Kidney glomerular epithelial cell (primary cell): Measurements from ENCODE around the gene CFAP46.
"Not testable (repeated sequence)": the region's sequence is repeated elsewhere in the genome, so short reads cannot be mapped to it uniquely, and the experiment has no call there.

ENCODE experiments used
- DNase-seq: peaks from one replicate; lab custom pipeline; 2025; lab: John Stamatoyannopoulos, UW

CFAP46 gene

DNA sequence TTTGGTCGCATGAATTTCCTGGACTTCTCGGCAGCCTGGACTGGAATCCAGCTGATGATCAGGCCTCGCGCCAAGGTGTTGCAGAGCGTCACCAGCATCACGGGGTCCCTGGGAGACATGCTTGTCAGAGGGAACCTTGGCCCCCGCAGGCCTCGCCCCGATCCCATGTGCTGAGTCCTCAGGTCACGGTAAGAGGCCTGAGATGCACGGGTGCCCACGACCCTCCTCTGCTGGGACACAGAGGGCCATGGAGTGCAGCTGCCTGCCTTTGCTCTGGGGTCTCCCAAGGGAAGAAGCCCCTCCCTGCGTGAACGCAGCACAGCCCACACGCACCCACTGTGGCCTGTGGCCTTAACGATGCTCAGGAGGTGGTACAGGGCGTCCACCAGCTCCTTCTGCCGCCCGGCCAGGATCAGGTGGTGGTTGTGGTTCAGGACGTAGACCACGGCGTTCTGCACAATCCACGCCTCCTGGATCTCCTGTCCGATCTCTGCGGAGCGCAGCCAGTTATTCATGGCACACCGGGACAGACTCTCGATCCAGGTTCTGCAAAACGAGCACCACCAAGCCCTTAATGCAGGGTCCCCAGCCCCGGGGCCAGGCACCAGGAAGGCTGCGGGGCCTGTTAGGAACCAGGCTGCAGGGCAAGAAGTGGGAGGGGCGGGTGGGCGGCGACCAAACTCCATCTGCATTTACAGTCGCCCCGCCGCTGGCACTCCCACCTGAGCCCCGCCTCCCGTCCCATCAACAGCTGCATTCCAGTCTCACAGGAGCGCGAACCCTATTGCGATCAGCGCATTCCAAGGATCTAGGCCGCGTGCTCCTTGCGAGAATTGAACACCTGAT is 29.4 kb downstream of the CFAP46 start:
- no peak for DNase-seq

- DNase-seq: no peak
Observed at GRCh38 chr10:132912225-132912712, 30.1 kb downstream of the CFAP46 start.

- DNase-seq: no peak
Observed at GRCh38 chr10:132911786-132912097, 30.6 kb downstream of the CFAP46 start.

- DNase-seq: no peak
Observed at GRCh38 chr10:132910901-132911785, 31.2 kb downstream of the CFAP46 start.

GRCh38 chr10:132910186-132910880 is 32.0 kb downstream of the CFAP46 start:
- DNase-seq: no peak

DNA sequence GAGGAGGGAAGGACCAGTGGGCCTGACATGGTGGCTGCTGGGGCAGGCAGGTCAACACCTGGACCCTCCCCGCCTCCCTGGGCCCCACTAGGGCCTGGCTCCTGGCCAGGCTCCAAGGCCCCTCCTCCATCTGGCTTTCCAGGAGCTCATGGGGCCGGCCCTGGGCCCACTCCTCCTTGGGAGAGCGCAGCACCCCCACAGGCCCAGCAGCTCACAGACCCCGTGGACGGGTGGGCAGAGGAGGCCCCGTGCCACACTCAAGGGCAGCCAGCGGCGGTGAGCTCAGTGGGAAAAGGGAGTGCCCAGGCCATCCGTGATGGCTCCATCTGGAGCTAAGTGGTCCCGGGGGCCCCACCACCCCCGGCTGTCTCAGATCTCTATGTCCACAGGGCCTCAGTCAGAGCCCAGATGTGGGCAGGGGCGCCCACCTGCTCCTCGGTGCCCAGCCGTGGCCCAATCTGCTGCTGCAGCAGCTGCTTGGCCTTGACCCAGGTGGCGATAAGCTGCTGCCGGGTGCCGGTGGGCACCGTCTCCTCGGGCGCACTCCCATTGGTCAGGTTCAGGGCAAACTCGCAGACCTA is 32.8 kb downstream of the CFAP46 start:
- no peak for DNase-seq

GRCh38 chr10:132908621-132909295 is 33.6 kb downstream of the CFAP46 start:
- no peak for DNase-seq

GRCh38 chr10:132907821-132908620 is 34.3 kb downstream of the CFAP46 start:
- DNase-seq: no peak

DNA sequence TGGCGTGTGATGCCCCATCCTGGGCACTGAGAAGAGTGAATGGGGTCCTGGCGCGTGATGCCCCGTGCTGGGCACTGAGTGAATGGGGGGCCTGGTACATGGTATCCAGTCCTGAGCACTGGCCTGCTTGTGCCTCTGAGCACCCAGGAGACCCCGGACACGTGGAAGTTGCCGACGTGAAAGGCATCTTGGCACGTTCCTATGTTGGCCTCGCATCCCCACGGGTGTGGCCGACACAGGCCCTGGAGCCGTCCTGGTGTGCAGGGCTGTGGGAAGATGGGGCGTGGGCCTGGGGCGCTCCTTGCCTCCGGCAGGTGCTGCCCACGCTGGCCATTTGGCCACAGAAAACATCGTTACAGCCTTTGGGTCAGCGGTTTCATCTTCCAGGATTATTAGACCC is 35.5 kb downstream of the CFAP46 start:
- no peak for DNase-seq

DNA sequence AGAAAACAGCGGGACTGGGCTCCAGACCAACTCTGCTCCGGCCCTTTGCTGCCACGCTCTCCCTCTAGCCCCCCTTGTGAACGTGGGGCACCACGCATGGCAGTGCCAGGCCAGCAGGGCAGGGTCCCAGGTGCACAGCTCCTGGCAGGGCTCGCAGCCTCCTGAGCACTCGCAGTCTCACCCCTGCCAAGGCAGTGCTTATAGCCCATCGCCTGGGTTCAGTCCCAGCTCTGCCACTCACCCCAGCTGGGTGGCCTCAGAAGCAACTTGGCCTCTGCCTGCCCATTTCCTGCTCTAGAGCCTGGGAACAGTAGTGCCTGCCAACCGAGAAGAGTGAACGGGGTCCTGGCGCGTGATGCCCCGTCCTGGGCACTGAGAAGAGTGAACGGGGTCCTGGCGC is 36.3 kb downstream of the CFAP46 start:
- no peak for DNase-seq

GRCh38 chr10:132905661-132906060 is 36.7 kb downstream of the CFAP46 start:
- DNase-seq: no peak

DNA sequence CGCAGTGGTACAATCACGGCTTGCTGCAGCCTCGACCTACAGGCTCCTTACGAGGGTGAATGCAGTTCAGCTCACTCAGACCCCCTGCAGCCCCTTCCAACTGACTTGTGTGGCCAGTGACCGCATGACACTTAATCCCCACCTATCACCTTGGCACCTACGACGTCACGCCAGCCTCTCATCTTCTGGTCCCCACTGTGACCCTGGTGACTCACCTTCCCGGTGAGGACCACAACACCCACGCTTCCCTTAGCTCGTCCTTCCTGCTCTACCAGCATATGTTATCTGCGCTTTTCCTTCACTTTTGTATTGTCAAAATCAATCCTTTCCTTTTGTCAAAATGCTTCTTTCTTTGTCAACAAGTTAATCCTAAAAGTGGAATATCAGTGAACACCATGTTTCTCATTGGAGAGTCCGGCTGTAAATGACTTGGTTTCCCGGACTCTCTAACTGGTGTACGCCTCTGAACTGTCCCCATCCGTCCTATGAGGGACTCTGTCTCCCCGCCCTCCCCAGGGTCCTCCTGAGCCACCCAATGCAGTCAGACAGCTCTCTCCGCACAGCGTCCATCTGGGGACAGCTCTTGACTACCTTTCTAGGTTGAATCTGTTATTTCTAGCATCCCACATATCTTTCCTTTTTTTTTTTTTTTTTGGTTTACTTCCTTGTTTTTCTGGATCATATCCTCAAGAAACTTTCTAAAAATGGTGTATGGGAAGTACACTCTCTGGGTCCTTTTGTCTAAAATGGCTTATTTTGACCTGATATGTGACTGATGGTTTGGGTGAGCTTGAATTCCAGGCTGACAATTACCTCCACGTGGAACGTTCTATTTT is 37.3 kb downstream of the CFAP46 start:
- no peak for DNase-seq

GRCh38 chr10:132904181-132904813 is 38.1 kb downstream of the CFAP46 start:
- peak; percentile 33 for DNase-seq

DNA sequence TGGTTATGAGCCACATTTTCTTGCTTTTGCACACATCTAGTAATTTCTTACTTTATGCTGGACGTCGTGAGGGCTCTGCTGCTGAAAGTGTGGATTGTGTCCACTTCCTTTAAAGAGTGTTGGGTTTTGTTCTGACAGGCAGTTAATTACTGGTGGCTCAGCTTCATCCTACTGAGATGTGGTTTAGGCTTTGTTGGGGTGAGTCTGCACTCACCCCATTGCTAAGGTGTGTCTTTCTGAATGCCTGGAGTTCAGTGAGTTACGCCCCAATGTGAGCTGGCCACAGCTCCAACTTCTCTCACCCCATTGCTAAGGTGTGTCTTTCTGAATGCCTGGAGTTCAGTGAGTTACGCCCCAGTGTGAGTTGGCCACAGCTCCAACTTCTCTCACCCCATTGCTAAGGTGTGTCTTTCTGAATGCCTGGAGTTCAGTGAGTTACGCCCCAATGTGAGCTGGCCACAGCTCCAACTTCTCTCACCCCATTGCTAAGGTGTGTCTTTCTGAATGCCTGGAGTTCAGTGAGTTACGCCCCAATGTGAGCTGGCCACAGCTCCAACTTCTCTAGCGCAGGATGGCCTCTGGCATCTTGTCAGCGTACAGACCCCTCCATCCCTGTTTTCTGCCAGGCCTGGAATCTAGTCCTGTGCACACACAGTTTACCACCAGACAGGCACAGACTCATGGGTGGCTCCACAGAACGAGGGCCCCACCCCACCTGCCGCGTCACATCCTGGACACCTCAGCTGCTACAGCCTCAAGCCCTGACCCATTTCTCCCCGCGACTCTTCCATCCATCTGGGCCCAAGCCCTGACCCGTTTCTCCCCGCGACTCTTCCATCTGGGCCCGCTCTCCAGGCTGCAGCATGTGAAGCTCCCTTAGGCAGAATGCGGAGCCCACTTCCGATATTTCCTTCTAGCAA is 39.5 kb downstream of the CFAP46 start:
- not testable (repeated sequence) for DNase-seq

GRCh38 chr10:132901351-132901750 is 41.0 kb downstream of the CFAP46 start:
- no peak for DNase-seq

DNA sequence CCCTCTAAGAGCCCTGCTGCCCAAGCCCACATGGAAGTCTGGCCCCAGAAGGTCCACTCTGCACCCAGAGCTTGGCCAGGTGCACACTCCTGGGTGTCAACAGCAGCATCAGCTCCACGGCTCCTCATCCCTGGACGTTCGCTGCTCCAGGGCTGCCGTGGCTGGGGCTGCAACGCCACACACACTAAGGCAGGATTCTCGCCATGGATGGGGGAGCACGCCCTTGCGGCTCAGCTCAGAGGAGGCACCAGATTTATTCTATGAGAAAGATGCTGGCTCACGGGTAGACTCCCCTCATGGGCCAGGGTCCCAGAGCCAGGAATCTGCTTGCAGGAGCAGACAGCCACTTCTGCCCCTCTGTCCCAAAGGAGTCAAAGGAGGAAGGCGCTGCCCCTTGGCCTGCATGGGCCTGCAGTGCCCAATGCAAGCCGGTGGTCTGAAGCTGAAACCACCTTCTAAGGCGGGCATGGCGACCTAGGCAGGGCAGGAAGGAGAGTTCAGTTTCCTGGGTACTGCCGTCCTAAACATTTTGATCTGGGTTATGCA is 42.1 kb downstream of the CFAP46 start:
- DNase-seq: no peak

DNA sequence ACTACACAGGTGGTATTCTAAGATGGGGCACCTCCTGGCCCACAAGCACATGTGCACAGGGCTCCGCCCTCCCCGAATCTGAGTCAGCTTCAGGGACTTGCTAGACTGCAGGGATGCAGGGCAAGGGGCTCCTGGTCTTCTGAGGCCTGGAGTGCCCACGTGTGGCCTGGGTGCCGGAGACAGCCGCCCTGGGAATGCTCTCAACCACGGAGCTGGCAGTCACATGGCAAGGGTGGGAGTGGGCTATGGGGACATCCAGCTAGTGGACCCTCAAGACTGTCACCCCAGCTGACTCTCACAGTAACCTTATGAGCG is 42.7 kb downstream of the CFAP46 start:
- DNase-seq: no peak
